HG03521 (cell line): ENCODE results near the gene WLS.

Source experiments
- ATAC-seq: cut with Tn5 transposase; IDR thresholded peaks from one replicate; pipeline ENCODE4 v1.9.1; 2021; ENCODE audit warnings: mild to moderate bottlenecking, moderate library complexity; ENCODE audit not compliant: unreplicated experiment

Gene WLS

DNA sequence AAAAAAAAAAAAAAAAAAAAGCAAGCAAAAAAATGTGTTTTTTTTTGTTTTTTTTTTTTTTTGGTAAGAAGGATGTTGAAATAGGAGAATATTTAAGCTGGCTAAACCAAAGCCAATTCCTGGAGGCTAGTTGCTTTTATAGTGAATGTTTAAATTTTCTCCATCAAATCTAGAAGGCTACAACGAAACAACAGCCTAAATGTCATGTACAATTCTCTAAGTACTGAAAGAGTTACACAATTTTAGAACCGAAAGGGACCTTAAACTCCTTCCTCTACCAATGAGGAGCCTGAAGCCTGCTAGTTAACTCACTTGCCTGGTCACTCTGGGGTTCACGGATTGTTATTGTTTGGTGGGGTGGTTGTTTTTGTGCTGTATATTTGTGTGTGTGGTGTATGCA, 3.5 kb downstream of the WLS start:
- no peak for ATAC-seq

DNA sequence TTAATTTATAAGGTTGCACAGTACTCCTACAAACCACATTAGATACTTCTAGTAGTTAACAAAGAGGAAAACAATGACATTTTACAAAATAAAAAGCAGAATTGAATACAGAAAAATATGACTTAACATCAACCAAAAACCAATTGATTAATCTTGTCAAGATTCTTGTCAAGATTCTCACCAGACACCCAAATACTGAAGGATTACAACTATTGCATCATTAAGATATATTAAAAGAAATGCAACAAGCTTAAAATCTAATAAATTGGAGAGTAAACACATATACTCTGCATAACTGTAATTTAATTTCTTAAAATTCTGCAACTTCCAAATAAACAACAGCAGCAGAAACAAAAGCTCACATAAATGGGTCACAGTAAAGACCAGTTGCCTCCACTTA, 4.7 kb downstream of the WLS start:
- ATAC-seq, result no peak

GRCh38 chr1:68225781-68226180, 6.5 kb downstream of the WLS start:
- no peak for ATAC-seq

GRCh38 chr1:68223687-68224086, 8.6 kb downstream of the WLS start:
- no peak for ATAC-seq

DNA sequence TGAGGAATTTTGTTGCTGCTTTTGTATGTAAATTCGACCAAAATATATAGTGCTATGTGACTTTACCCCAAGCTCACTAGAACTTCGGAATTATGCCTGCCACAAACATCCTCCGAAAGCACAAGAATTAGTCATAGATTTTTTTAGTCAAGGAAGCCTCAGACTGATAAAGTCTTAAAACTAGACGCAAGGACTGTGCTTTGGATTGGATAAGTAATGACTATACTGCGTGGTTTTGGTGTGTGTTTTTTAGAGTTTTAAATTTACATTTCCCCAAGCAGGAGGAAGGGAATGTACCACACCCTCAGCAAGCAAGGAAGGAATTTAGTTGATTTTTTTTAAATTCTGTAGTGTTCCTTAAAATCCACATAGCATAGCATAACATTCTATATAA, 10.3 kb downstream of the WLS start:
- no peak for ATAC-seq

DNA sequence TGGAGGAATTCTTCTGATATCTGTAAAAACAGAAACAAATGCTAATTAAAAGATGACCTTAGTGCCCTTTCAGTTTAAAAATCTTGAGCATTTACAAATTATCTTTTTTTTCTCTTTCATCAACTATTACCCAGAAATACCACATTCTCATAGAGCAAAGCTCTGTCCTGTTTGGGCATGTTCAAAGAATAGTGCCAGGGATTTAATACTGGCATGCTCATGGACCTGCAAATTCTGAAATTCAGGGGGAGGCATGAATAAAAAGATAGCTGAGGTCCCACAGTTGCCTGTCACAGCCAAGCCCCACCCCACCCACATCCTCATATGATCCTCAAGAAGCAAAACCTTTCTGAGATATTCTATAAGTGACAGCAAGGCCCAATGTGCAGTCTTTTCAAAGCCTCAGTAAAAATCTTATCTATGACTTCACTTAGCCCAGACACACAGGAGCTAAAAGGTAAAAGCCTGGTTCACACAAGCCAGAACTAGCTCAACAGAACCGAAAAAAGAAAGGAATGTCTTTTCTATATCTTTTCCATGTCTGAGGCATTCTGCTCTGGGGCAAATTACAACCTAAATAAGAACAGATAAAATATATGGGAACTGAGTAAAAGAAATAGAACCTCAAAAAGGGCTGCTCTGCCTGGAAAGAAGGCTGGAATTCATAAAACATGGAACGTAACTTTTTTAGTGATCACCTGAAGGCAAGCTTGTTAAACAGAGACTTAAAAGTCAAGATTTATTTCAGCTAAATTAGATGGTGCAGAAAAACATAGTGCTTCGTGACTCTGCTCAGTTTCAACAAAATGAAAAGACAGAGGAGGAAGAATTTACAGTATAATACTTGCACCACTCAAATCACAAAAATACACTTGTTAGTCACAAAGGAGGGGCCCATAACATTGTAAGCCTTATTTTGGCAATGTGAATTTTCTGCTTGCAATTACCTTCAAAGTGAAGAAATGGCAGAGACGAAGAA, 11.0 kb downstream of the WLS start:
- no peak for ATAC-seq

DNA sequence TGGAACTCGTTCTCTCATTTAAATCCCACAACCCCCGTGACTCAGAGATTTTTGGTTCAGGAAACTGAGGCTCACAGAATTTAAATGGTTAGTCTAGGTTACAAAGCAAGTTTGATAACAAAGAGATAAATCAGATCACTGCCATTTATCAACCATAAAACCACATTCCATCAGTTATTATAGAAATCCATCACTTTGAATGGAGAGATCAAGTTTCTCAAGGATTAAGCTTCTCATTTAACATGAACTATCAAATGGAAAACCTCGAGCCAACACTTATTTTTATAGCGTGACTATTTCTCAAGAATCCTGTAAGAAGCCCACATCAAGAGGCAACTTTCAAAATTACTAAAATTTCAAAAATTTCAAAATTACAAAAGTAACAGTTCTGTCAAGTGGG, 11.9 kb downstream of the WLS start:
- ATAC-seq, result no peak

GRCh38 chr1:68218490-68218889, 13.8 kb downstream of the WLS start:
- ATAC-seq, result no peak

DNA sequence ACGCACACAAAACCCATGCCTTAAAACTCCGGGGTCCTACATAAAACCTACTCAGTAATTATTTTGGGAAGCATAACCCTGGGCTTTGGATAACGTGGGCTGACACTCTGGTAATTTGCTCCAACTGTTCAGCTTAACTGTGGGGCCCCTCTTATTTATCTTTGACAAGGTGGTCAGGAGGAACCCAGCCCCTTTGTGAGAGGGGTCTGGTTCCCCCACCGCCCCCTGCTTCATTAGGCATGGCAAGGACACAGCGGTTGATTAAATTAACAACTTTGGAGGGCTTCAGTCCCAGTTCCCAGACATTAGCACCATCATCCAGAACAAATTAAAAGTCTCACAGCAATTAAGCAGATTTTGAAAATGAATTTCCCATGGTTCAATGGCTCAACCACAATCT, 14.7 kb downstream of the WLS start:
- no peak for ATAC-seq

DNA sequence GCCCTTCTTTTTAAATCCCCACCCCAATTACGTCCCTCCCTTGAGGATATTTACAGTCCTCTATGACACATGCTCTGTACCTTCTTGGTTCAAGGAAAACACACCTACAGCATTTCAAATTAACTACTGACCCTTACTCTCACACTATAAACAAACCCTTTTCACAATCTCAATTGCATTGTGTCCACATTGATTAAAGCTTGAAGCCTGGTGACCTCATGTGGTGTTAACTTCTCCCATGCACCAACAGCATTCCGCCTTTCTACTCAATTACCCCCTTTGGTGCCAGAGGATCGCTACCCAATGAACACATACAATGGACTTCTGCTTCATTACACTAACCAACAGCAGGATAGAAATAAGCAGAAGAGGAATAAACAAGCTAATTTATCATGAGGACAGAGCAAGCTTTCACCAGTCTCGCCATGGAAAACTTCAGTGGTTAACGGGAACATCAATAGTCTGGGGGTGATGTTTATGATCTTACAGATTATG, 15.2 kb downstream of the WLS start:
- ATAC-seq, result no peak

- ATAC-seq, result no peak
These were observed 16.1 kb downstream of the WLS start for GRCh38 chr1:68216089-68216772.

DNA sequence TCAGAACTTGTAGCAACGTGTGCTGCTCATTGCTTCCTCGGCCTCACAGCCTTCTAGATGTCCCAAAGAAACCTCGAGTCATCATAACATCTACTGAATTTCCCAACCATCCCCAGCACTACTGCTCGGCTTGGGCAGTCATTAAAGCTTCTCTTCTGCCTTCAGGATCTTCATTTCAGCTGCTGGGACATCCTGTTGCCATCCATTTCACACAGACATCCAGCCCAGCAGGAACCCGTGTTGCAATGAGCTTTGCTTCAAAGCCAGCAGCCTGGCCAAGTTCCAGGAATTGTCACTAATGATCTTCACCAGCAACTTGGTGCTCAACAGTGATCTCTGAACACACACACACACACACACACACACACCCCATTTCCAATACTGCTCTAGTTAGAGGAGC, 18.5 kb downstream of the WLS start:
- ATAC-seq, result no peak

DNA sequence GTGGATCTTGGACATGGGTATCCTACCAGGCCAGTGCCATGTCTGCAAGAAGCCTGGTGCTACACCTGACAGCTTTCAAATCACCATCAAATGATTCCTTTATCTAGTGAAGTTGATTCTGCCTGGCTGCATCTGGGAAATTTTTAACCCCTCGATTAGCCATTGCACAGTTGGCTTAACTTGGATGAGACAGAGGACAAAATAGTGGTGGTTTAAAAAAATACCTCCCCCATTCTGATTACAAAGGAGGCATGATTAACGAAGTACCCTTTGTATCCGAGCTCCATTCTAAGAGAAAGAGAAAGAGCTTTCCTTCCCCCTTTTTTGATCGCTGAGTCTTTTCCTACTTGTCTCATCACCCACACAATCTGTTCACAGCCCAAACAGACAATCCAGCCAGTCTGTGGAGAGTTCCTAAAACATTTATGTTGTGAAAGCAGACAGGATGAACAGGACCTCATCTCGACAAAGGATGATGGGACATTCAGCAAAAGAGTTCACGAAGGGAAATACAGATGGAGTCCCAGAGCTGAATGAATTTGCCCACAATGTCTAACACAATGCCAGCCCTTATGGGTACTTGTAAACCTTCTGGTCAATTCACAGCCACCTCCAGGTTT, 20.5 kb downstream of the WLS start:
- ATAC-seq, result no peak

DNA sequence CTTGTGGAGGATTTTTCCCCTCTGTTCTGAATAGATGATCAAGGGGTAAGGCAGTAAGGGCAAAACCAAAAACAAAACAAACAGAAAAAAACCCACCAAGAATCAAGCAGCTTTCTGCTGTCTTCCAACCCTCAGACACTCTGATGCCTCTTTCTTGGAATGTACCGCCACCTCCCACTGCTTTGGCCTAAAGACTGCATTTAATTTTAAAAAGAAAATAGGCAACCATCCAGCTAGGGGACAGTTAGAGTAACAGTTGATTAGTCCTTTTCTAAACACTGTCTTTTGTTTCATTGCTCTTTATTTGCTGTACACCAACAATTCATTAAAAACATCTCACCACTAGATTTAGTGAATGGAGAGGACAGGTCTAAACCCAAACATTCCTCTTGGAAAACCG, 21.5 kb downstream of the WLS start:
- no peak for ATAC-seq

GRCh38 chr1:68210027-68210426, 22.3 kb downstream of the WLS start:
- ATAC-seq, result no peak

DNA sequence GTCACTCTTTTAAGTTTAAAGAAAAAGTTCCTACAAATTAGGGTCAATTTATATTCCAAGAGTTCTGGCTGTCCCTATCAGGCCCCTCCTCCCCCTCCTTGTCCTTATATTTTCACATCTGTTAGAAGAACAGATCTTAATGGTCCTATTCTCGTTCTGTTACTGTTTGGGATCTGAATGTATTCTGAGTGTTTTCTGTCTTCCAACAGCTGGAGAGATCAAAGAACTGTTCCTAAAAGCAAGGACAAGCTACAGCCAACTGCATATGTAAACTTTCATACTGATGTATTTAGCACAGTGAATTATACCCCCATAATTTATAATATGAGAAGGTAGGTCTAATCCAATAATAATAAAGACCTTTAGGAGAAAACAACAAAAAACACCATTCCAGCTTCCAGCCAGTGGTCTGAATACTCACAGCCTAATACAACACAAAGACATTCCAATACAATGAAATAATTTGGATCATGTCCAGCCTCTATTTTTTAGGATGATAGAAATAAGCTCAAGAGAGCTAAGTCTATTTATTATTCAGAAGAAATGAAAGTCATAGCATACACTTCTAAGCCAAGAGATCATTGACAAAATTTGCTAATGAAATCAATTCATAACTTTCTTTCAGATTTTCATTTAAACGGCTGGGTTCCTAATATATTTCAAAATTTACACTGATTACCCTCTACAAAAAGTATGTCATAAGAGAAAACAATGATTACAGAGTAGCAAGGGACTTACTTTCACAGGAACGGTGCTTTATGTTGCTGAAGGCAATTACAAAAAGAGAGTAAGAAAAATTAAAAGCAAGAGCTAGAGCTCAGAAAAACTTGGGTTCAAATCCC, 25.3 kb downstream of the WLS start:
- ATAC-seq, result no peak

GRCh38 chr1:68205794-68206358, 26.4 kb downstream of the WLS start:
- no peak for ATAC-seq

DNA sequence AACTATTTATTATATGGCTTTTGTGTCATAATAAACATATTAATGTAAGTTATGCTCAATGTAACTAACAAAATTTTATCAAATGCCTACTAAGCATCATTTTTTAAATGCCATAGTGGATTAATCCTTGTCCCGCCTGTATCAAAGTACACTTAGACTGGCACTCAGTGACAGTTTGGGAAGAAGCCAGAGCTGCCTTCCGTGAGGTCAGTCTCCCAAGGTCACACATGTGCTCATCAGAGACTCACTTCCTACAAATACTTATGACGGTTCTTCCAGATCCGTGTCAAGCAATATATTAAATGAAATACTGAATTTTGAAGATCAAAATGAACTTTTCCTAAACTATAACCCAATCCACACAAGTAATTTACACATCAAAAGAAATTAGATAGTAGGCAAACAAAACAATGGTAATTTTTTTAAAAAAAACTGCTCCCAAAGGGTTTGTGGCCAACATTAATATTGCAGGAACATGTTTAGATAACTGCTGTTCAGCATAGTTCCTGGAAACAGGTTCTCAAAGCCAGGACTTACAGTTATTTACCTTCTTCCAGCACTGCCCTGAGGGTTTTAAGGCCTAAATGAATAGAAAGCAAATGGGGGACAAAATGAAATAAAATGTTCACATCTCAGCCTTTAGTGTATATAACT, 27.2 kb downstream of the WLS start:
- ATAC-seq, result no peak

- no peak for ATAC-seq
These were observed 30.0 kb downstream of the WLS start for GRCh38 chr1:68202239-68202832.
